Lower leg skin (tissue), 4 donors: ENCODE results near the gene KRTAP12-1. TPM values are rescaled to one million over a fixed set of nuclear protein-coding genes. Genes with fewer than 3 reads are reported as not detected.

Source experiments
- DNase-seq, 2 donors: peaks; one replicate each; pipeline ENCODE4 v3.0.0-alpha.2; 2019; ENCODE audit warnings: low spot score in 2 of 2
- H3K4me3 ChIP-seq: fragments of 200-600 bp; sonication (generic); 2 replicates; pipeline ENCODE4 v1.5.1; 2017; ENCODE audit warnings: mild to moderate bottlenecking, low read depth; ENCODE audit not compliant: poor library complexity, severe bottlenecking
- POLR2A ChIP-seq, 2 donors: fragments of 450-650 bp; IDR thresholded peaks; one replicate each; pipeline ENCODE4 v1.6.1; 2016 to 2017; ENCODE audit warnings: antibody characterized with exemption in 2 of 2, mild to moderate bottlenecking in 1 of 2, moderate library complexity in 1 of 2
- WGBS, 2 donors: methylation state at CpG; one replicate each; pipeline ENCODE4 v1.1.5; 2018; 5-methylcytosine and 5-hydroxymethylcytosine counted together
- intact Hi-C: fragments of 100-400 bp; cut with DNase I; formaldehyde crosslinking; loops from one replicate; pipeline ENCODE4 v1.15.0; 2023; ENCODE audit warnings: low total_unique reads
- total RNA-seq, 4 donors: library from RNA; depleted of rRNA; stranded (reverse); fragments of >200 nt; gene quantifications; one replicate each; pipeline ENCODE4 v1.1.0, GENCODE V29; 2016
- TF ChIP-seq, protein P1 (sequence below), 3 donors: fragments of 450-650 bp; IDR thresholded peaks; one replicate each; pipeline ENCODE4 v1.5.1; 2016; ENCODE audit warnings: antibody characterized with exemption in 3 of 3, mild to moderate bottlenecking in 3 of 3, moderate library complexity in 2 of 3

KRTAP12-1 gene, protein sequence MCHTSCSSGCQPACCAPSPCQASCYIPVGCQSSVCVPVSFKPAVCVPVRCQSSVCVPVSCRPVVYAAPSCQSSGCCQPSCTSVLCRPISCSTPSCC
- 10 to 100 TPM in 1 of 4 donors, not detected in 3; 12.3 TPM for total RNA-seq

DNA sequence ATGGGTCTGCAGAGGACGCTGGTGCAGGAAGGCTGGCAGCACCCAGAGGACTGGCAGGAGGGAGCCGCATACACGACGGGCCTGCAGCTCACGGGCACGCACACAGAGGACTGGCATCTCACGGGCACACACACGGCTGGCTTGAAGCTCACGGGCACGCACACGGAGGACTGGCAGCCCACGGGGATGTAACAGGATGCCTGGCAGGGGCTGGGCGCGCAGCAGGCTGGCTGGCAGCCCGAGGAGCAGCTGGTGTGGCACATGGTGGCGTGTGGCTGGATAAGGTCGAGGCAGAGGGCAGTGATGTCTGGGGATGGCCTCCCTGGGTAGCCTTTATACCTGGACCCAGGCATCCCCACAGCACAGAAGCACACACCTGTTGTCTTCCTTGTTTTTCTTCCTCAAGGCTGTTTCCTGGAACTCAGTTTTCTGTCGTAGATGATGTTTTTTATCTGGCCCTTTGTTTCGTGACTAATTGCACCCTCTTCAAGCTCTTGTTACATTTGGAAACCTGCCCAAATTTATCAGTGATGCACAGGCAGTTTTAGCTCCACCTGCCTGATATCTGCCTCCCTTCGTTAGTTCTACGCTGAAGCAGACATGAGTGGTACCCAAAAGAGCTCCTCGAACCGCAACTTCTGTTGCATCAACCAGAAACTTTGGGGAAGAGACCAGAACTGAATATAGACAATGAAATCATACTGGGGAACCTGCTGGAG is at the start of gene KRTAP12-1:
Gene KRTAP12-1, minus strand, starts transcription at position 303 of the 719 bp plus-strand sequence. Its CDS starts 40 bp downstream, at position 263.
- DNase-seq, result peak in 1 of 2 donors; percentile 58
- intact Hi-C loops, result no loop called here
- WGBS, 2 donors, result 77 to 84% methylated on average over 11 to 20 of the region's 23 CpGs
- no peak within 1 kb of the TSS for H3K4me3 ChIP-seq
- no peak for TF ChIP-seq POLR2A (IDR thresholded peaks at IDR 0.05)
- TF ChIP-seq, protein P1, sequence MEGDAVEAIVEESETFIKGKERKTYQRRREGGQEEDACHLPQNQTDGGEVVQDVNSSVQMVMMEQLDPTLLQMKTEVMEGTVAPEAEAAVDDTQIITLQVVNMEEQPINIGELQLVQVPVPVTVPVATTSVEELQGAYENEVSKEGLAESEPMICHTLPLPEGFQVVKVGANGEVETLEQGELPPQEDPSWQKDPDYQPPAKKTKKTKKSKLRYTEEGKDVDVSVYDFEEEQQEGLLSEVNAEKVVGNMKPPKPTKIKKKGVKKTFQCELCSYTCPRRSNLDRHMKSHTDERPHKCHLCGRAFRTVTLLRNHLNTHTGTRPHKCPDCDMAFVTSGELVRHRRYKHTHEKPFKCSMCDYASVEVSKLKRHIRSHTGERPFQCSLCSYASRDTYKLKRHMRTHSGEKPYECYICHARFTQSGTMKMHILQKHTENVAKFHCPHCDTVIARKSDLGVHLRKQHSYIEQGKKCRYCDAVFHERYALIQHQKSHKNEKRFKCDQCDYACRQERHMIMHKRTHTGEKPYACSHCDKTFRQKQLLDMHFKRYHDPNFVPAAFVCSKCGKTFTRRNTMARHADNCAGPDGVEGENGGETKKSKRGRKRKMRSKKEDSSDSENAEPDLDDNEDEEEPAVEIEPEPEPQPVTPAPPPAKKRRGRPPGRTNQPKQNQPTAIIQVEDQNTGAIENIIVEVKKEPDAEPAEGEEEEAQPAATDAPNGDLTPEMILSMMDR (IDR thresholded peaks at IDR 0.05), result no peak

DNA sequence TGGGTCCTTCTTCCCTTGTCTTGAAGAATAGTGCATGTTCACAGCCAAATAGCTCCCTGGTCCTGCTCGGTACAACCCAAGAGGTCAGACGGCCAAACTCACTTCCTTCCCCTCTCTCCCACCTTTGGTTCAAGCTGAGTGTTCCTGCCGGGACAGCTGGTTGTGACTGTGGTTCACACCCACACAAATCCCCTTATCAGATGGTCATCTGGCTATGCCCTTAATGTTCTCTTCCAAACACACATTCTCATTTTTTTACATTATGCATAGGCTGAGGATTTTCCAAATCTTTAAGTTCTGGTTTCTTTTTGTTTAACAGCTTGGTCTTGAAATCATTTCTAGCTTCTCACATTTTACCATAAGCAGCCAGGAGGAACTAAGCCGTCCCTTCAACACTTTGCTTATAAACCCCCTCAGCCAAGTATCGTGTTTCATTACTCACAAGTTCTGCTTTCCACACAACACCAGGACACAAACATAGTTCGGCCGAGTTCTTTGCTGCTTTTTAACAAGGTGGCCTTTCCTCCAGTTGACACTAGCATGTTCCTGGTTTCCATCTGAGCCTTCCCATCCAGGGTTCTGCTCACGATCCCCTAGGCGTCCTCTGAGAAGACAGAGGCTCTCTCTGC is 49.1 kb upstream of the KRTAP12-1 start:
- no peak overlapping the region for H3K4me3 ChIP-seq
- TF ChIP-seq POLR2A (IDR thresholded peaks at IDR 0.05), result no peak
- TF ChIP-seq, protein P1 (IDR thresholded peaks at IDR 0.05), result no peak
- intact Hi-C loops, result no loop called here
- DNase-seq, result no peak
- WGBS, 2 donors, result 67 to 73% methylated on average over 9 of the region's 9 CpGs

DNA sequence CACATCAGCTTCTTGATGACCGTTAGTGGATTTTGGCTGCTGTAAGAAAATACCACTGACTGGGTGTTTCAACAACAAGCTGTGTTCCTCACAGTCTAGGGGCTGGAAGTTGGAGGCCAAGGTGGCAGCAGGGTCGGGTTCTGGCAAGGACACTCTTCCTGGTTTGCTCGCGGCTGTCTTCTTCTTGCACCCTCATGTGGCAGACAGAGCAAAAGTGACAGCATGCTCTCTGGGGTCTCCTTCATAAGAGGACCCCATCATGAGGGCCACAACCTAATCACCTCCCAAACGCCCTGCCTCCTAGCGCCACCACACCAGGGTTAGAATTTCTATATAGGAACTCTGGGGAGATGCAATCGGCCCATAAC is 48.0 kb upstream of the KRTAP12-1 start:
- no peak for TF ChIP-seq POLR2A (IDR thresholded peaks at IDR 0.05)
- TF ChIP-seq, protein P1 (IDR thresholded peaks at IDR 0.05), result no peak
- DNase-seq, result peak in 1 of 2 donors; percentile 65
- intact Hi-C loops, result no loop called here
- 91% methylated on average over 7 of the region's 7 CpGs for WGBS, 2 donors
- H3K4me3 ChIP-seq, result no peak overlapping the region

DNA sequence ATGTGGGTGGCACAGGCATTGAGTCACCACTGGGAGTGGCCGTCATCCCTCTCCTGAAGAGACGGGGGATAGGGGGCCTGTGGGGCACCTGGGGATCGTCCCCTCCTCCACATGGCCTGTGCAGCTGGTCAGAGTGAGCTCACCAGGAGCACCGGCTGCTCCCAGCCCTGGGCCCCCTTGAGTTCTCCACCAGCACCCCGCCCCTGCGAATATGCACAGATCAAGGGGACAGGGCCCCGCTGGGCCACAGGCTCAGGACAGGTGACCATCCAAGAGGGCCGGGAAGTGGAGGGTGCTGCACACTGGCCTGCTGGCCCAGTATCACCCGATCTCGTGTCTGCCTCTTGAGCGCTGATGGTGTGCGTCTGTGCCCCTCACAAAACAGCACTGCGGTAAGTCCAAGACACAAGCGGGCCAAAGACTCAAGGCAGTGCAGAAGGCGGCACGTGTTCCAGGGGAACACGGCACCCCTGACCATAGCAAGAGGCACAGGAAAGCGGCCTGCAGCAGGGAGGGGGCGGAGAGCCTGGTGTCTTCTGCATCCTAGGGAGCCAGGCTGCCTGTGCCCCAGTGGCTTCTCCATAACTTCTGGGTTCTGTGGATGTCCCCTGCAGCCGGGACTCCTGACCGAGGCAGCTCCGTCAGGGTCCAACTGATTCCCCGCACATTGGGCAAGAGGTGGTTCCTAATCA is 47.5 kb upstream of the KRTAP12-1 start:
- intact Hi-C loops, result no loop called here
- DNase-seq, result peak in 1 of 2 donors; percentile 83
- TF ChIP-seq, protein P1 (IDR thresholded peaks at IDR 0.05), result no peak
- TF ChIP-seq POLR2A (IDR thresholded peaks at IDR 0.05), result no peak
- H3K4me3 ChIP-seq, result no peak overlapping the region
- WGBS, 2 donors, result 90 to 94% methylated on average over 20 to 23 of the region's 23 CpGs

DNA sequence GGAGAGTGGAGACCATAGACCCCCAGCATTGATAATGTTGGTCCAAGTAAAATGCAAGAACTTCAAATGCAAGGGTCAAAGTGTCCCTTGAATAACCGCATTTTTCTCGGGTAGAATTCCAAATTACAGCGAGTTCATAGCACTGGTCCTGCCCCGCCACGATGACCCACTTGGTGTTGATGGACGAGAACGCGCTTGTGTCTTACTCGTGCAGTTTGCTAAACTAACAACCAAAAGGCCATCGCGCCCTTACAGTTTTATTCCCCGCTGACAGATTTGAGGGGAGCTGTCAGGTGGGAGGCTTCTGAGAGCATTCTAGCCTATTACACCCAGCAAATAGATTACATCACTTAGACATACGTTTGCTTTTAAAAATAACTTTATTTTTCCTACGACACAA is 46.8 kb upstream of the KRTAP12-1 start:
- no peak for TF ChIP-seq POLR2A (IDR thresholded peaks at IDR 0.05)
- TF ChIP-seq, protein P1 (IDR thresholded peaks at IDR 0.05), result no peak
- intact Hi-C loops, result no loop called here
- peak in 1 of 2 donors; percentile 64 for DNase-seq
- 89 to 91% methylated on average over 14 of the region's 14 CpGs for WGBS, 2 donors
- no peak overlapping the region for H3K4me3 ChIP-seq
